Endothelial cell of umbilical vein (primary cell): ENCODE data around the gene RIGI.

Experiments used
- MAX ChIP-seq: IDR thresholded peaks from 2 replicates; pipeline ENCODE4 v1.6.1; 2011; ENCODE audit not compliant: insufficient read depth, insufficient read length
- TF ChIP-seq, protein P1 (sequence below), 2 donors: IDR thresholded peaks; 1 replicate in 1 of 2; 2 replicates in 1 of 2; pipeline ENCODE4 v1.5.1; 2011; ENCODE audit warnings: low read length in 2 of 2, mild to moderate bottlenecking in 2 of 2, moderate library complexity in 2 of 2, control low read depth in 1 of 2, inconsistent platforms in 1 of 2, low read depth in 1 of 2; ENCODE audit not compliant: insufficient read depth in 1 of 2; ENCODE audit errors: extremely low read depth in 1 of 2

GRCh38 chr9:32483343-32483742 is 42.7 kb downstream of the RIGI start:
- TF ChIP-seq MAX: no peak
- TF ChIP-seq, protein P1, sequence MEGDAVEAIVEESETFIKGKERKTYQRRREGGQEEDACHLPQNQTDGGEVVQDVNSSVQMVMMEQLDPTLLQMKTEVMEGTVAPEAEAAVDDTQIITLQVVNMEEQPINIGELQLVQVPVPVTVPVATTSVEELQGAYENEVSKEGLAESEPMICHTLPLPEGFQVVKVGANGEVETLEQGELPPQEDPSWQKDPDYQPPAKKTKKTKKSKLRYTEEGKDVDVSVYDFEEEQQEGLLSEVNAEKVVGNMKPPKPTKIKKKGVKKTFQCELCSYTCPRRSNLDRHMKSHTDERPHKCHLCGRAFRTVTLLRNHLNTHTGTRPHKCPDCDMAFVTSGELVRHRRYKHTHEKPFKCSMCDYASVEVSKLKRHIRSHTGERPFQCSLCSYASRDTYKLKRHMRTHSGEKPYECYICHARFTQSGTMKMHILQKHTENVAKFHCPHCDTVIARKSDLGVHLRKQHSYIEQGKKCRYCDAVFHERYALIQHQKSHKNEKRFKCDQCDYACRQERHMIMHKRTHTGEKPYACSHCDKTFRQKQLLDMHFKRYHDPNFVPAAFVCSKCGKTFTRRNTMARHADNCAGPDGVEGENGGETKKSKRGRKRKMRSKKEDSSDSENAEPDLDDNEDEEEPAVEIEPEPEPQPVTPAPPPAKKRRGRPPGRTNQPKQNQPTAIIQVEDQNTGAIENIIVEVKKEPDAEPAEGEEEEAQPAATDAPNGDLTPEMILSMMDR (IDR thresholded peaks at IDR 0.05; ENCODE audit: extremely low read depth in 1 of 2, insufficient read depth in 1 of 2, low read depth in 1 of 2, low read length in 2 of 2): no peak
